DND-41 (cell line): ENCODE data around the gene SH2D4B.

Source experiments
- ATAC-seq: fragments of 200-7000 bp; cut with Tn5 transposase; 3 replicates; pipeline ENCODE4 v1.9.1; 2021; ENCODE audit warnings: low read depth; ENCODE audit not compliant: insufficient read depth
- DNase-seq: peaks from one replicate; pipeline ENCODE4 v3.0.0-alpha.2; 2020
- H2AFZ ChIP-seq: 2 replicates; pipeline ENCODE4 v1.6.0; 2012; ENCODE audit warnings: low read depth, low read length
- H3K27ac ChIP-seq: 2 replicates; pipeline ENCODE4 v1.5.1; 2012; ENCODE audit warnings: low read length, inconsistent platforms
- H3K27me3 ChIP-seq: fragments of 200-600 bp; sonication (generic); 2 replicates; pipeline ENCODE4 v1.6.0; 2012; ENCODE audit warnings: low read length, mild to moderate bottlenecking, inconsistent platforms; ENCODE audit not compliant: insufficient read depth, poor library complexity
- H3K36me3 ChIP-seq: 2 replicates; pipeline ENCODE4 v1.5.1; 2012; ENCODE audit warnings: low read length, inconsistent platforms; ENCODE audit not compliant: insufficient read depth
- H3K4me1 ChIP-seq: 2 replicates; pipeline ENCODE4 v1.5.1; 2012; ENCODE audit warnings: mild to moderate bottlenecking, low read length; ENCODE audit not compliant: insufficient read depth
- H3K4me2 ChIP-seq: 2 replicates; pipeline ENCODE4 v1.6.0; 2012; ENCODE audit warnings: mild to moderate bottlenecking, moderate library complexity, low read length, inconsistent platforms; ENCODE audit not compliant: insufficient read depth
- H3K4me3 ChIP-seq, 2 experiments: fragments of 200-600 bp in 1 of 2; shearing (Covaris generic) in 1 of 2; 2 replicates each; pipeline ENCODE4 v1.5.1; 2012 to 2016; ENCODE audit warnings: inconsistent platforms in 2 of 2, low read length in 2 of 2, mild to moderate bottlenecking in 2 of 2, low read depth in 1 of 2, moderate library complexity in 1 of 2
- H3K79me2 ChIP-seq: 2 replicates; pipeline ENCODE4 v1.6.0; 2012; ENCODE audit warnings: low read length, inconsistent platforms; ENCODE audit not compliant: insufficient read depth
- H3K9ac ChIP-seq: 2 replicates; pipeline ENCODE4 v1.6.0; 2012; ENCODE audit warnings: low read depth, mild to moderate bottlenecking, inconsistent platforms, low read length, moderate library complexity
- H3K9me3 ChIP-seq: 2 replicates; pipeline ENCODE4 v1.5.1; 2012; ENCODE audit warnings: low read length, moderate library complexity, mild to moderate bottlenecking, inconsistent platforms; ENCODE audit not compliant: insufficient read depth, severe bottlenecking
- H4K20me1 ChIP-seq: 2 replicates; pipeline ENCODE4 v1.6.0; 2012; ENCODE audit warnings: low read length; ENCODE audit not compliant: insufficient read depth
- EZH2 ChIP-seq: IDR thresholded peaks from 3 replicates; pipeline ENCODE4 v1.6.1; 2012; ENCODE audit warnings: borderline replicate concordance, low read depth, mild to moderate bottlenecking, moderate library complexity, low read length, inconsistent platforms; ENCODE audit not compliant: severe bottlenecking
- TF ChIP-seq, protein P1 (sequence below): IDR thresholded peaks from 2 replicates; pipeline ENCODE4 v1.5.1; 2012; ENCODE audit warnings: borderline replicate concordance, low read length, moderate library complexity, mild to moderate bottlenecking; ENCODE audit not compliant: poor library complexity, severe bottlenecking; ENCODE audit errors: extremely low read depth

Gene SH2D4B

DNA sequence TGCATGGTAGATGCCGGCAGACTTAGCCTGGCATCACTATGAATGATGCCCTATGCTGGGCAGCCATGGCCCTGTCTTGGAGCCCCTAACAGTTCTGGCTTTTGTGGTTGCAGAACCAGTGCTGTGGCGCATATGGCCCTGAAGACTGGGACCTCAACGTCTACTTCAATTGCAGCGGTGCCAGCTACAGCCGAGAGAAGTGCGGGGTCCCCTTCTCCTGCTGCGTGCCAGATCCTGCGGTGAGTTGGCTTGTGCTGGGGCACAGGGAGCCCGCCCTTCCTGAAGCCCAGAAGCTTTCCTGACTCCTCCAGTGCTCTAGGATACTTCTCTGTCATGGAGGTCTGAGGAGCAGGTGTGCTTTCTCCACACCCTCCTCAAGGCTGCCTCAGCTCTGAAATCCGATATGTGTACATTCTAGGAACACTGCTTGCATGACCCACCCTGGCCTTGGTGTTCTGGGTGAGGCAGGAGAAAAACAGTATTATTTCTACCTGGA, 25.6 kb upstream of the SH2D4B start:
- H3K9ac ChIP-seq, result no peak overlapping the region
- H3K27me3 ChIP-seq, result no peaks in the 10 kb centered on the region
- peaks cover 53% of the 10 kb centered on the region for H3K36me3 ChIP-seq
- H3K27ac ChIP-seq, result no peak overlapping the region
- no peak overlapping the region for H3K4me3 ChIP-seq
- H3K4me1 ChIP-seq, result no peaks in the 10 kb centered on the region
- DNase-seq (no peak), ATAC-seq (no peak)
- no peaks in the 10 kb centered on the region for H3K79me2 ChIP-seq
- no peak overlapping the region for H3K4me2 ChIP-seq
- TF ChIP-seq, protein P1, sequence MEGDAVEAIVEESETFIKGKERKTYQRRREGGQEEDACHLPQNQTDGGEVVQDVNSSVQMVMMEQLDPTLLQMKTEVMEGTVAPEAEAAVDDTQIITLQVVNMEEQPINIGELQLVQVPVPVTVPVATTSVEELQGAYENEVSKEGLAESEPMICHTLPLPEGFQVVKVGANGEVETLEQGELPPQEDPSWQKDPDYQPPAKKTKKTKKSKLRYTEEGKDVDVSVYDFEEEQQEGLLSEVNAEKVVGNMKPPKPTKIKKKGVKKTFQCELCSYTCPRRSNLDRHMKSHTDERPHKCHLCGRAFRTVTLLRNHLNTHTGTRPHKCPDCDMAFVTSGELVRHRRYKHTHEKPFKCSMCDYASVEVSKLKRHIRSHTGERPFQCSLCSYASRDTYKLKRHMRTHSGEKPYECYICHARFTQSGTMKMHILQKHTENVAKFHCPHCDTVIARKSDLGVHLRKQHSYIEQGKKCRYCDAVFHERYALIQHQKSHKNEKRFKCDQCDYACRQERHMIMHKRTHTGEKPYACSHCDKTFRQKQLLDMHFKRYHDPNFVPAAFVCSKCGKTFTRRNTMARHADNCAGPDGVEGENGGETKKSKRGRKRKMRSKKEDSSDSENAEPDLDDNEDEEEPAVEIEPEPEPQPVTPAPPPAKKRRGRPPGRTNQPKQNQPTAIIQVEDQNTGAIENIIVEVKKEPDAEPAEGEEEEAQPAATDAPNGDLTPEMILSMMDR, result no peak
- TF ChIP-seq EZH2, result no peak
- no peak overlapping the region for H2AFZ ChIP-seq
- no peaks in the 10 kb centered on the region for H3K9me3 ChIP-seq
- no peaks in the 10 kb centered on the region for H4K20me1 ChIP-seq

DNA sequence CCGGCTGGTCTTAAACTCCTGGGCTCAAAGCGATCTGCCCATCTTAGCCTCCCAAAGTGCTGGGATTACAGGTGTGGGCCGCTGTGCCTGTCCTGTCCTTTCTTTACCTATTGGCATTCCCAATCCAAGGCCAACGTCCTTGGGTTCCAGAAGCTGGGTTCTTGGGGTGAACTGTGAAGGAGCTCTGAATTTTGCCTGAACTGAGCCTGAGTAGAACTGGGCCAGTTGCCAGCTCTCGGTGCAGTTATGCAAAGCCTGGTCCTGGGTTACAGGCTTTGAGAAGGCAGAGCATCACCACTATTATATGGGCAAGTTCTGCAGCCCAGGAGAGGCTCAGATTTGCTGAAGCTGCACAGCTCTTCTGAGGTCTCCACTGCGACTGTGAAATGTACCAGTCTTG, 24.6 kb upstream of the SH2D4B start:
- H3K9me3 ChIP-seq, result no peaks in the 10 kb centered on the region
- no peak overlapping the region for H3K27ac ChIP-seq
- no peak overlapping the region for H3K4me2 ChIP-seq
- H3K36me3 ChIP-seq, result peaks cover 55% of the 10 kb centered on the region
- H3K27me3 ChIP-seq, result no peaks in the 10 kb centered on the region
- no peak overlapping the region for H3K4me3 ChIP-seq
- H2AFZ ChIP-seq, result no peak overlapping the region
- H3K79me2 ChIP-seq, result no peaks in the 10 kb centered on the region
- no peaks in the 10 kb centered on the region for H4K20me1 ChIP-seq
- no peaks in the 10 kb centered on the region for H3K4me1 ChIP-seq
- H3K9ac ChIP-seq, result no peak overlapping the region
- ATAC-seq (no peak), DNase-seq (no peak)
- TF ChIP-seq, protein P1, result no peak
- no peak for TF ChIP-seq EZH2

DNA sequence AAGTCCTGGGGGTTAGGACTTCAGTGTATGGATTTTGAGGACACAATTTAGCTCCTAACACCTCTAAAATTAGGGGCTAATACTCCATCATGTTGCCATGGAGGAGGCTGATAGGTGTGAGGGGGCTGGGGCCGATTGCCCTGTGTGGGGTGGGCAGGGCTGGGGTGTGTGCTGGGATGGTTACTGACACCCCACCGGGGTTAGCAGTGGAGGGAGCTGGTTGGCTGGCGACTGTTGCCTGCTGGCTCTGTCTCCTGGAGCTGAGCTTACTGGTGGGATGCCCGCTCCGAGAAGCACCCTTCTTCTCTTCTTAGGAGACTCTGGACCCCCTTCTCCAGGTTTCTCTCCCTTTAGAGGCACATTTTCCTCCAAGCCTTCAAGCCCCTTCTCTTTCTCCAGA, 22.2 kb upstream of the SH2D4B start:
- H3K4me1 ChIP-seq, result no peaks in the 10 kb centered on the region

DNA sequence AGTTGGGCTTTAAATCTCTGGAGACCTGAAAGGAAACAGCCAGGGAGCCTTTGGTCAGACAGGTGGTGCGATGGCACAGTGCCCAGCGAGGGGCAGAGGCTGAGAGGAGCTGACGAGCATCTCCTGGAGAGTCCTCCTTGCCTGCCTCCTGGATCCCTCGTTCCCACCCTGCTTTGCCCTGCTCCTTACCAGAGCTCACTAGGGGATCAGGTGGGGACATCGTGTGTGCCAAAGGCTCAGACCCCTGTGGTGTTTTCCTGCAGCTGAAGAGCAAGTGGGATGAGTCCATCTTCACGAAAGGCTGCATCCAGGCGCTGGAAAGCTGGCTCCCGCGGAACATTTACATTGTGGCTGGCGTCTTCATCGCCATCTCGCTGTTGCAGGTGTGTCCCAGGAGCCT, 21.8 kb upstream of the SH2D4B start:
- Histone ChIP-seq H4K20me1 (no peaks in the 10 kb centered on the region), H3K27ac (no peak overlapping the region)
- no peak for TF ChIP-seq EZH2

More for the DNA sequence above, 22.2 kb upstream of the SH2D4B start:
- Histone ChIP-seq H3K9ac (no peak overlapping the region), H3K9me3 (no peaks in the 10 kb centered on the region), H3K27ac (no peak overlapping the region), H3K27me3 (no peaks in the 10 kb centered on the region), H2AFZ (no peak overlapping the region), H4K20me1 (no peaks in the 10 kb centered on the region), H3K36me3 (peaks cover 44% of the 10 kb centered on the region), H3K4me3 (no peak overlapping the region), H3K79me2 (no peaks in the 10 kb centered on the region), H3K4me2 (no peak overlapping the region)
- TF ChIP-seq, protein P1, result no peak
- no peak for TF ChIP-seq EZH2
- DNase-seq, result no peak
- no peak for ATAC-seq

More for the DNA sequence above, 21.8 kb upstream of the SH2D4B start:
- H3K4me3 ChIP-seq, result no peak overlapping the region
- no peak overlapping the region for H3K9ac ChIP-seq
- H3K36me3 ChIP-seq, result peaks cover 44% of the 10 kb centered on the region
- no peak overlapping the region for H3K4me2 ChIP-seq
- no peak for ATAC-seq
- no peak overlapping the region for H2AFZ ChIP-seq
- no peaks in the 10 kb centered on the region for H3K27me3 ChIP-seq
- H3K4me1 ChIP-seq, result no peaks in the 10 kb centered on the region
- no peaks in the 10 kb centered on the region for H3K9me3 ChIP-seq
- H3K79me2 ChIP-seq, result no peaks in the 10 kb centered on the region
- no peak for DNase-seq
